Gastrocnemius medialis (tissue), 4 donors: ENCODE data around the gene P4HA3. TPM values are rescaled to one million over a fixed set of nuclear protein-coding genes. Genes with fewer than 3 reads are reported as not detected.

Source experiments
- ATAC-seq, 2 donors: fragments of 150-250 bp; one replicate each; pipeline ENCODE4 v1.9.1; 2016
- DNase-seq, 2 donors: peaks; one replicate each; pipeline ENCODE4 v3.0.0-alpha.2; 2019
- H3K27ac ChIP-seq, 4 donors: fragments of 200-600 bp; sonication (generic); 1 replicate in 1 of 4; 2 replicates in 3 of 4; pipeline ENCODE4 v1.5.1; 2016 to 2018; ENCODE audit warnings: mild to moderate bottlenecking in 2 of 4, moderate library complexity in 1 of 4
- H3K27me3 ChIP-seq, 3 donors: fragments of 200-600 bp; sonication (generic) in 2 of 3; 1 replicate in 1 of 3; 2 replicates in 2 of 3; pipeline versions ENCODE4 v1.5.1 to v1.6.0; 2016 to 2019; ENCODE audit warnings: mild to moderate bottlenecking in 1 of 3, moderate library complexity in 1 of 3
- H3K36me3 ChIP-seq, 2 donors: fragments of 200-600 bp; sonication (generic) in 1 of 2; one replicate each; pipeline ENCODE4 v1.5.1; 2017 to 2018
- H3K4me1 ChIP-seq, 2 donors: fragments of 200-600 bp; sonication (generic) in 1 of 2; one replicate each; pipeline ENCODE4 v1.5.1; 2016 to 2017; ENCODE audit warnings: mild to moderate bottlenecking in 2 of 2
- H3K4me3 ChIP-seq, 4 donors: fragments of 200-600 bp; sonication (generic) in 3 of 4; 1 replicate in 1 of 4; 2 replicates in 3 of 4; pipeline ENCODE4 v1.5.1; 2016 to 2019; ENCODE audit warnings: mild to moderate bottlenecking in 2 of 4
- H3K9me3 ChIP-seq, 3 donors: fragments of 200-600 bp; sonication (generic) in 2 of 3; 1 replicate in 1 of 3; 2 replicates in 2 of 3; pipeline ENCODE4 v1.5.1; 2016 to 2019
- CTCF ChIP-seq, 5 experiments: fragments of 450-650 bp in 3 of 5; fragments of 200-600 bp in 2 of 5; sonication (generic) in 2 of 5; IDR thresholded peaks in 4 of 5; conservative IDR thresholded peaks in 1 of 5; 1 replicate in 4 of 5; 2 replicates in 1 of 5; pipeline ENCODE4 v1.5.1; 2016 to 2019; ENCODE audit warnings: antibody characterized with exemption in 5 of 5, mild to moderate bottlenecking in 3 of 5, moderate library complexity in 3 of 5
- POLR2A ChIP-seq, 2 donors: fragments of 450-650 bp; IDR thresholded peaks; one replicate each; pipeline ENCODE4 v1.6.1; 2017; ENCODE audit warnings: antibody characterized with exemption in 2 of 2, mild to moderate bottlenecking in 2 of 2, moderate library complexity in 2 of 2
- in situ Hi-C, 4 donors: fragments of 200-750 bp; cut with MboI; loops; one replicate each; pipeline versions ENCODE4 v1.15.0 to v1.8.0; 2017; ENCODE audit warnings: low sequenced_read_pairs in 4 of 4
- intact Hi-C: fragments of 100-400 bp; cut with DNase I; formaldehyde crosslinking; loops from one replicate; pipeline ENCODE4 v1.15.1; 2023; ENCODE audit warnings: low total_unique reads
- total RNA-seq, 4 donors: library from RNA; depleted of rRNA; stranded (reverse); fragments of >200 nt; gene quantifications; one replicate each; pipeline versions ENCODE4 v1.1.0 to v1.2.3, GENCODE V29; 2016

Gene P4HA3
- total RNA-seq, 4 donors from 2014 or later, result 0.09 TPM; not detected in 3

GRCh38 chr11:74253361-74253760 lies 58.1 kb downstream of the P4HA3 start:
- intact Hi-C loops (no loop called here), in situ Hi-C loops (loop anchor here in 1 of 4 donors (10.0 kb wide), 1 partner anchor 191 kb away; no protein-coding TSS in a partner anchor)
- DNase-seq (no peak), ATAC-seq (no peak)
- H3K4me3 ChIP-seq, result no peak overlapping the region
- TF ChIP-seq CTCF (IDR thresholded peaks at IDR 0.05 in 4 of 5, conservative IDR thresholded peaks at IDR 0.05 in 1 of 5), result no peak
- TF ChIP-seq POLR2A (IDR thresholded peaks at IDR 0.05), result no peak
- H3K27ac ChIP-seq, result no peak overlapping the region
- H3K4me1 ChIP-seq, result peaks cover 11 to 12% of the 10 kb centered on the region in 2 donors
- no peaks in the 10 kb centered on the region for H3K9me3 ChIP-seq
- H3K36me3 ChIP-seq, result peaks cover 0 to 72% of the 10 kb centered on the region in 2 donors
- H3K27me3 ChIP-seq, result no peaks in the 10 kb centered on the region

GRCh38 chr11:74249496-74249895 lies 61.9 kb downstream of the P4HA3 start:
- DNase-seq, result no peak
- ATAC-seq, result no peak
- Histone ChIP-seq H3K27me3 (no peaks in the 10 kb centered on the region), H3K27ac (no peak overlapping the region), H3K36me3 (peaks cover 0 to 91% of the 10 kb centered on the region in 2 donors), H3K4me1 (no peaks in the 10 kb centered on the region), H3K9me3 (no peaks in the 10 kb centered on the region), H3K4me3 (no peak overlapping the region)
- in situ Hi-C loops, result no loop called here
- TF ChIP-seq POLR2A (IDR thresholded peaks at IDR 0.05) (no peak), CTCF (IDR thresholded peaks at IDR 0.05 in 4 of 5, conservative IDR thresholded peaks at IDR 0.05 in 1 of 5) (no peak)
- intact Hi-C loops, result no loop called here

GRCh38 chr11:74248469-74248868 lies 63.0 kb downstream of the P4HA3 start:
- no peak overlapping the region for H3K27ac ChIP-seq
- DNase-seq (no peak), ATAC-seq (no peak)
- H3K27me3 ChIP-seq, result no peaks in the 10 kb centered on the region
- H3K4me3 ChIP-seq, result no peak overlapping the region
- H3K4me1 ChIP-seq, result no peaks in the 10 kb centered on the region
- H3K9me3 ChIP-seq, result no peaks in the 10 kb centered on the region
- H3K36me3 ChIP-seq, result peaks cover 0 to 81% of the 10 kb centered on the region in 2 donors
- TF ChIP-seq POLR2A (IDR thresholded peaks at IDR 0.05), result no peak
- TF ChIP-seq CTCF (IDR thresholded peaks at IDR 0.05 in 4 of 5, conservative IDR thresholded peaks at IDR 0.05 in 1 of 5), result no peak
- in situ Hi-C loops, result no loop called here
- intact Hi-C loops, result no loop called here

- in situ Hi-C loops, result no loop called here
- Histone ChIP-seq H3K4me3 (no peak overlapping the region), H3K27ac (no peak overlapping the region), H3K27me3 (no peaks in the 10 kb centered on the region), H3K36me3 (peaks cover 0 to 61% of the 10 kb centered on the region in 2 donors), H3K4me1 (no peaks in the 10 kb centered on the region), H3K9me3 (no peaks in the 10 kb centered on the region)
- ATAC-seq (no peak), DNase-seq (no peak)
- TF ChIP-seq POLR2A (IDR thresholded peaks at IDR 0.05) (no peak), CTCF (IDR thresholded peaks at IDR 0.05 in 4 of 5, conservative IDR thresholded peaks at IDR 0.05 in 1 of 5) (no peak)
- intact Hi-C loops, result no loop called here
Measured at GRCh38 chr11:74238243-74238642, 73.2 kb downstream of the P4HA3 start.

- Histone ChIP-seq H3K4me3 (no peak overlapping the region), H3K36me3 (peaks cover 0 to 61% of the 10 kb centered on the region in 2 donors), H3K27me3 (no peaks in the 10 kb centered on the region), H3K27ac (no peak overlapping the region), H3K9me3 (no peaks in the 10 kb centered on the region), H3K4me1 (no peaks in the 10 kb centered on the region)
- ATAC-seq (no peak), DNase-seq (no peak)
- intact Hi-C loops (no loop called here), in situ Hi-C loops (no loop called here)
- no peak for TF ChIP-seq POLR2A (IDR thresholded peaks at IDR 0.05)
- no peak for TF ChIP-seq CTCF (IDR thresholded peaks at IDR 0.05 in 4 of 5, conservative IDR thresholded peaks at IDR 0.05 in 1 of 5)
Measured at GRCh38 chr11:74237541-74237940, 73.9 kb downstream of the P4HA3 start.
